ENCODE data around the gene VEZT.
"Not testable (repeated sequence)": the region's sequence is repeated elsewhere in the genome, so short reads cannot be mapped to it uniquely, and the experiment has no call there.

VEZT gene

DNA sequence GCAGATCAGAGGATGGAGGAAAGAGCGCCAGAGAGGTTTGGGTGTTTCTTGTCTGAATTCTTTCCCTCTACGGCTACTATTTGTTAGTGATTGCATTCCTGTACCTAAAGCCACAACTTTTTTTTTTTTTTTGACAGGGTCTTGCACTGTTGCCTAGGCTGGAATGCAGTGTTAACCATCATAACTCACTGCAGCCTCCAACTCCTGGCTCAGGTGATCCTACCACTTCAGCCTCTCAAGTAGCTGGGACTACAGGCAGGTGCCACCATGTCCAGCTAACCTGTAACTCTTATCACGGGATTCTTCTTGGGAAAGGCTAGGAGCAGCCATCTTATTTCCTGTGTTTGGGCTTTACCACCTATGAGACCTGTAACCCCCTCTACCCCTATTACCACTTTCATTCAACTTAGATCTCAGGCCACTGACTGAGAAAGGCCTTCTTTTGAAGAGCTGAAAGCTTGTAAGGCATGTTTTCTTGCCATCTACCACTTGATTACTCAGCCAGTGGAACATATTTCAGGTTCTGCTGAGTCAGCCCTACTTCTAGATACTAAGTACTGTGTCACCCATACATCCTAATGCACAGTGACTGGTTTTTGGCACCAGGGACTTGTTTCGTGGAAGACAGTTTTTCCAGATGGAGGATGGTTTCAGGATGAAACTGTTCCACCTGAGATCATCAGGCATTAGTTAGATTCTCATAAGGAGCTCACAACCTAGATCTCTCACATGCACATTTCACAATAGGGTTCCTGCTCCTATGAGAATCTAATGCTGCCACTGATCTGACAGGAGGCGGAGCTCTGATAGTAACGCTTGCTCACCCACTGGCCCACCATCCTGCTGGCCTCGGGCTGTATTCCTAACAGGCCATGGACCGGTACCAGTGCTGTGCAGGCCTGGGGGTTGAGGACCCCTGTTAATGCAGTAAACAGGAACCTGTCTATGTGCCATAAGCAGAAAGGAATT, 6.9 kb downstream of the VEZT start:
- no peak for DNase-seq

DNA sequence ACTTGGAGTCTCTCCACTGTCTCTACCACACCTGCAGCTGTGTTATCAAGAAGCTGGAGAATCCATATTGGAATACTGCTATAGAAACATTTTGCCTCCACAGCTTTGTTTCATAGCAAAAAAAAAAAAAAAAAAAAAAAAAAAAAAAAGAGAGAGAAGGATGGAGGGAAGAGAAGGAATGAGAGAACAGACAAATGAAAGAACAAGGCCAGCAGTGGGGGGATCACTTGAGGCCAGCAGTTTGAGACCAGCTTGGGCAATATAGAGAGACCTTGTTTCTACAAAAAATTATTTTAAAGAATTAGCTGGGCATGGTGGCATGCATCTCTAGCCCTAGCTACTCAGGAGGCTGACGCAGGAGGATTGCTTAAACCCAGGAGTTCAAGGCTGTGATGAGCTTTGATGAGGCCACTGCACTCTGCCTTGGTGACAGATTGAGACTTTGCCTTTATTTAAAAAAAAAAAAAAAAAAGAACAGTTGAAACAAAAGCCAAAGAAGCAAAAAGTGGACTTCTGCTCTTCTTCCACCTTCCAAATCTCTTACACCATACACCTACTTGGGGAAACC, 8.1 kb downstream of the VEZT start:
- no peak for DNase-seq

DNA sequence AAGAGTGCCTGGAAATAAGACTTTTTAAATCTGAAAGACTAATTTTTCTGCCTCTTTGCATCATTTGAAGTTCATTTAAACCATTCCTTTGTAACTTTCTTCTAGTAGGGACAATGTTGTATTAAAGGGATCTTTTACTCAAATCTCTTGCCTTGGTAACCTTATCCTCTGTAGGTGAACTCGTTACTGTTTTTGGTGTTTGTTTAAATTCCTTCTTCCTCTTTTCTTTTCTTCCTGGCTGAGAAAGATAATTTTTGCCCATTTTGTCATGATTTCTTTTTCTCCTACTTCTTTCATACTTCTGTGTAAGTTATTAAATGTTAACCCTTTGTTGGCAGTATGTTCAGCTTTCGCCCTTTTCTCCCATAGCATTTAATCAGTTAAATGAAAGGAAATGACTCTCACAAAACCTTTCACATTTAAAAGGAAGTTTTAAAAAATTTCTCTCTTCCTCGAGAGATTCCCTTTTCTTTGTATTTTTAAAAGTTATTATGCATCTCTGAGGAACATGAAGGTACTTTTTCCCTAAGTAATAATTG, 10.3 kb downstream of the VEZT start:
- DNase-seq, result no peak

DNA sequence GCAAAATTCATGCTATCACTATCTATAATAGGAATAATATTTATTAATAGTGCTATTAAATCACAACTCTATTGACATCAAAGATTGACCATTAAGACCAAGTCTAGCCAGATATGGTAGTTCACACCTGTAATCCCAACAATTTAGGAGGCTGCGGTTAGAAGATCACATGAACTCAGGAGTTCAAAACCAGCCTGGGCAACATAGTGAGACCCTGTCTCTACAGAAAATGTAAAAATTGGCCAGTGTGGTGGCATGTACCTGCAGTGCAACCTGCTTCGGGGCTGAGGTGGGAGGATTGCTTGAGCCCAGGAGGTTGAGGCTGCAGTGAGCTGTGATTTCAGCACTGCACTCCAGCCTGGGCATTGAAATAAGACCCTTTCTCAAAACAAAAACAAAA, 11.0 kb downstream of the VEZT start:
- DNase-seq, result no peak

DNA sequence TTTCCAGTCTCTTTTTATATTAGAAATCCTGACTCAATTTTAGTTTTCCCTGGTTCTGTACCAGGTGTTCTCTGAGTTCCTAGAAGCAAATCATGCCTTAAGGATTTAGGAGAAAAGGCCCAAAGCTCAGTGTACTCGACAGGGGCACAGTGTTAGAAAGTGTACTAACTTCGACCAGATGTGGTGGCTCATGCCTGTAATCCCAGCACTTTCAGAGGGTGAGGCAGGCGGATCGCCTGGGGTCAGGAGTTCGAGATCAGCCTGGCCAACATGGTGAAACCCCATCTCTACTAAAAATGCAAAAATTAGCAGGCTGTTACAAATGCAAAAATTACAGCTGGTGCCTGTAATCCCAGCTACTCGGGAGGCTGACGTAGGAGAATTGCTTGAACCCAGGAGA, 12.0 kb downstream of the VEZT start:
- no peak for DNase-seq

DNA sequence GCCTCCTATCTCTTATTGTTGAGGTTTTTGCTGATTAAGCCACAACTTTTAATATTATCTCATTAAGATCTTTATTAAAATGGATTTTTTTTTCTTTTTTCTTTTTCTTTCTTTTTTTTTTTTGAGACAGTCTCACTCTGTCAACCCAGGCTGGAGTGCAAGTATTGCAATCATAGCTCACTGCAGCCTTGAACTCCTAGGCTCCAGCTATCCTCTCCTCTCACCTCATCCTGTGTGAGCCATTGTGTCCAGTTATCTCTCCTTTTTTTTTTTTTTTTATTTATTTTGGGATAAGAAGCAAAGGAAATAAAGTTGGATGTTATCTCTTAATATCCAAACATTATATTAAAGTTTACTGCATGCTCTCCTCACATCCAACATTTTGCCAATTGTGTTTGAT, 12.7 kb downstream of the VEZT start:
- DNase-seq, result no peak

DNA sequence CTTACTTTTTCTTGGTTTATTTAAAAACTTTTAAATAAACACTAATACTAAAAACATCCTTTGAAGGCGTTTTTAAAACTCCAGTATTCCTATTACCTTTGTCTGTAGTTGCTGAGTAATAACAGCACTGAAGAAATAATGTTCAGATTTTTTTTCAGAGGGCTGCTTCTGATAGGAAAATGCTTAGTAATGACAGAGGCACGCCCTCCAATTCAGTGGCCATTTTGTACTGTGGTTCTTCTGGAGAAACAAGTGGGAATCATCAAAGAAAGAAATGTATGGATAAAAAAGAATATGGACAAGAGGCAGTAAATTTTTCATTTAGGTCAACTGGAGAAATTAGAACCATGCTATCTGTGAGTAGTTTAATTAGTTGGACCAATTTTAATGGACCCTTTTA, 13.6 kb downstream of the VEZT start:
- DNase-seq, result no peak

DNA sequence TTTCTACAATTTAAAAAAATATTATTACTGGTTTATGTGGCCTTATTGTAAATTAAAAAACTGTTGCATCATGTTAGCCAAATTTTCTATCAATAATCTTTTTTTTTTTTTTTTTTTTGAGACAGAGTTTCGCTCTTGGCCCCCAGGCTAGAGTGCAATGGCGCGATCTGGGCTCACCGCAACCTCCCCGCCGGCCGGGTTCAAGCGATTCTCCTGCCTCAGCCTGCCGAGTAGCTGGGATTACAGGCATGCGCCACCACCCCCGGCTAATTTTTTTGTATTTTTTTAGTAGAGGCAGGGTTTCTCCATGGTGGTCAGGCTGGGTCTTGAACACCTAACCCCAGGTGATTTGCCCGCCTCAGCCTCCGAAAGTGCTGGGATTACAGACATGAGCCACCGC, 16.6 kb downstream of the VEZT start:
- not testable (repeated sequence) for DNase-seq

DNA sequence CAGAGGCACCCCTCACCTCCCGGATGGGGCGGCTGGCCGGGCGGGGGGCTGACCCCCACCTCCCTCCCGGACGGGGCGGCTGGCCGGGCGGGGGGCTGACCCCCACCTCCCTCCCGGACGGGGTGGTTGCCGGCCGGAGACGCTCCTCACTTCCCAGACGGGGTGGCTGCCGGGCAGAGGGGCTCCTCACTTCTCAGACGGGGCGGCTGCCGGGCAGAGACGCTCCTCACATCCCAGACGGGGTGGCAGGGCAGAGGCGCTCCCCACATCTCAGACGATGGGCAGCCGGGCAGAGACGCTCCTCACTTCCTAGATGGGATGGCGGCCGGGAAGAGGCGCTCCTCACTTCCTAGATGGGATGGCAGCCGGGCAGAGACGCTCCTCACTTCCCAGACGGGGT, 18.0 kb downstream of the VEZT start:
- not testable (repeated sequence) for DNase-seq

DNA sequence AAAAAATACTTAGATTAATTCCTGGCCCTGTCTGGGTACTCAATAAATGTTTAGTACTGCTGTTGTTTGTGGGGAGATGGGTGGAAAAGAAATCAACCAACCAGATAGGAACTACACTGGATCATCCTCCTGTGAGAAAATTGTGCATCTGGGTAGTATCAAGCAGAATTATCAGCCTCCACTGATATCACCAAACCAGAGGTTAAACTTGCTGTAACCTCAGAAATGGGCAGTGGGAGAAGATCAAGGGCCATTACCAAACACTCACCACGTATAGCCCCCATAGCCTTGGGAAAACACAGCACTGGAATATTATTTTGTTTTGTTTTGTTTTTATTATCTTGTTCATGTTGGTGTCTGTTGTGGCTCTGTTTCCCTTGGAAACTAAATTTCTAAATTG, 19.7 kb downstream of the VEZT start:
- no peak for DNase-seq

DNA sequence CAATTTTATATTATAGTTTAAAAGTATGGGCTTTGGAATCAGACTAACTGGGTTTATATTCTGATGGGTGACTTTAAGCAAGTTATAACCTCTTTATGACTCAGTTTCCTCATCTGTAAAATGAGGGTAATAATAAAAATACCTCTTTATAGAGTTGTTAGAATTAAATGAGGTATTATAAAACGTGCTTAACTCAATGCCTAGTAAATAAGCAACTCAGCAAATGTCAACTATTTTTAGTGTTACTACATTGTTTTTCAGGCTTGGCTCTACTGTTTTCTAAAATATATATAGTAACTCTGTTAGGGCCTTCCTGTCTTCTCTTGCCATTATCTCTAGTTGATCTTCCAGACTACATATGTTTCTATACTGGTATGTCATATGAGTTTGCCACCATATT, 20.5 kb downstream of the VEZT start:
- no peak for DNase-seq

DNA sequence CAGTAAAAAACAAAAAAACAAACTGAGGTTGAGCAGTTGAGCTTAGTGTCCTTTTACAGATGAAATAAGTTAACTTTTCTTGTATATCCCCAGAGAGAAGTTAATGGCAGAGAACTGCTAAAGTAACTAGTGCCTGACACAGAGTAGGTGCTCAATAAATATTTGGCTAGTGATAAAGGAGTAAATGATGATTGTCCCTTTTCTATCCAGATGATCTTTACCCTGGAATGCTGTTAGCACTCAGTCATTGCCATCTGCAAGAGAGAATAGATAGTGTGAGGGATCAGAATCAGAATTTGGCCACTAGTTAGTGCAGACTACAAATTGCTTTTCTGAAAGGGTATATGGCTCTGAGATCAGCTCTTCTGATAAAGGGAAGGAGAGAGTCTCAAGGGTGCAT, 21.6 kb downstream of the VEZT start:
- no peak for DNase-seq

DNA sequence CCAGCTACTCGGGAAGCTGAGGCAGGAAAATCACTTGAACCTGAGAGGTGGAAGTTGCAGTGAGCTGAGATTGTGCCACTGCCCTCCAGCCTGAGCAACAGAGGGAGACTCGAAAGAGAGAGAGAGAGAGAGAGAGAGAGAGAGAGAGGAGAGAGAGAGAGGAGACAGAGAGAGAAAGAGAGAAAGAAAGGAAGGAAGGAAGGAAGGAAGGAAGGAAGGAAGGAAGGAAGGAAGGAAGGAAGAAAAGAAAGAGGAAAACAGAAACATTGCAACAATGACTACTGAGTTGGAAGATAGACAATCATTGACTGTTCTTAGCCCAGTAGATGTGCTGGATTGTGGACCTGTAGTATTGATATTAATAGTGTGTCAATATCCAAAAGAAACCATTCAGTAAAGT, 22.2 kb downstream of the VEZT start:
- DNase-seq, result not testable (repeated sequence)

DNA sequence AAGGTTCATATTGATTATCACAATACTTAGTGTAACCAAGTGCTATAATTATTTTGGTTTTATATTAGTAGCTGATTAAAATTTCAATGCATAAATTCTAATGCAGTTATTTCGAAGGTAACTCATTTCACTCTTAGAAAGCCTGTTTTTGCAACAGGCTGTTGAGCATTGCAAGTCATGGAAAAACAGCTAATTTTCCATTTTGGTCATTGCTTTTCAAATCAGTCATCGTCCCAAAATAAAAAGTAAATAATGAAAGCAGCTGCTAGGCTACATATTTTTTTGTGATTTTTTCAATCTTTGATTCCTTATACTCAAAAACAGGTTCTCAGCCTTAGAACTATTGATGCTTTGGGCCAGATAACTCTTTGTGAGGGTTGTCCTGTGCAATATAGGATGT, 22.9 kb downstream of the VEZT start:
- no peak for DNase-seq

DNA sequence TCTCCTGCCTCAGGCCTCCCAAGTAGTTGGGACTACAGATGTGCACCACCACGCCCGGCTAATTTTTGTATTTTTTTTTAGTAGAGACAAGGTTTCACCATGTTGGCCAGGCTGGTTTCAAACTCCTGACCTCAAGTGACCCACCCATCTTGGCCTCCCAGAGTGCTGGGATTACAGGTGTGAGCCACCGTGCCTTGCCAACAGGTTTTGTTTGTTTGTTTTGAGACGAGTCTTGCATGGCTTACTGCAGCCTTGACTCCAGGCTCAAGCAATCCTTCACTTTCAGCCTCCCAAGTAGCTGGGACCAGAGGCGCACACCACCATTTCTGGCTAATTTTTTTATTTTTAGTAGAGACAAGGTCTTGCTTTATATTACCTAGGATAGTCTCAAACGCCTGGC, 23.5 kb downstream of the VEZT start:
- not testable (repeated sequence) for DNase-seq

DNA sequence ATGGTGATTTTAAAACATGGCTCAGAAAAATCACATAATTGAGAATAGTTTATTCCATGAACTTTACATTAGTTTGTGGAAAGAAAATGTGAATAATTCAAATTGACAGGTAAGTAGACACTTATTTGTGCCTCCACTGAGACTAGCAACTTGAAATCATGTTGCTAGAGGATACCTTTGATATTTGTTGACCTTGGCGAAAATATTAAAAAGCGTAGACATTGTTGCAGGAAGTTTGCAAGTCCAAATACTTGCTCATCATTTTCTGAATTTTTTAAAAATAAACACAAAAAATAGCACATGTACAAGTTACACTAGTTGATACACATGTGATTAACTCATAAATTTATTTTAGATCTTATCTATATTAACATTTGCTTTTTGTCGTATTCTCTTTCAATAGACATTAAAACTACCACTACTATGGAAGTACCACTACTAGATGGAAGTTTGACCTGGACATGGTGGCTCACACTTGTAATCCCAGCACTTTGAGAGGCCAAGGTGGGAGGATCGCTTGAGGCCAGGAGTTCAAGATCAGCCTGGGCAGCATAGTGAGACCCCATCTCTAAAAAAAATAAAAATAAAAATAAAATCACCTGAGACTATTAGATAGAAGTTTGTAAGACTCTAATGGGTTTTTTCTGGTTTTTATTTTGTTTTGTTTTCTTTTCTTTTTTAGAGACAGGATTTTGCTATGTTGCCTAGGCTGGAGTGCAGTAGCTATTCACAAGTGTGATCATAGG, 24.3 kb downstream of the VEZT start:
- no peak for DNase-seq

DNA sequence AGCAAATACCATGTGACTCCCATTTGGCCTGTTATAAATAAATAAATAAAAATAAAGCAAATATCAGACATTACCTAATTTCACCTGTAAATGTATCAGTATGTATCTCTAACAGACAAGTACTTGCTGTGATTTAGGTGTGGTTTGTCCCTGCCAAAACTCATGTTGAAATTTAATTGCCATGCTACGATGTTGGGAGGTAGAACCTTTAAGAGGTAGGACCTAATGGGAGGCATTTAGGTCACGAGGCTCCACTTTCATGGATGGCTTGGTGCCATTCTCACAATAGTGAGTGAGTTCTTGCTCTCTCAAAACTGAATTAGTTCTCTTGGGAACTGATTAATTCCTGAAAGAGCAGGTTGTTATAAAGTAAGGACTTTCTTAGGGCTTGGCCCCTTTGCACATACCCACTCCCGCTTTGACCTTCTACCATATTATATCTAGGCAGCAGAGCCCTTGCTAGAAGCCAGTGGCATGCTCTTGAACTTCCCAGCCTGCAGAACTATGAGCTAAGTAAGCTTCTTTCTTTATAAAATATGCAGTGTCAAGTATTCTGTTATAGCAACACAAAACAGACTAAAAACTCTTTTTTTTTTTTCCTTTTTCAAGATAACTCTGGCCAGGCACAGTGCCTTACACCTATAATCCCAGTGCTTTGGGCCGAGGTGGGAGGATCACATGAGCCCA, 26.0 kb downstream of the VEZT start:
- no peak for DNase-seq

DNA sequence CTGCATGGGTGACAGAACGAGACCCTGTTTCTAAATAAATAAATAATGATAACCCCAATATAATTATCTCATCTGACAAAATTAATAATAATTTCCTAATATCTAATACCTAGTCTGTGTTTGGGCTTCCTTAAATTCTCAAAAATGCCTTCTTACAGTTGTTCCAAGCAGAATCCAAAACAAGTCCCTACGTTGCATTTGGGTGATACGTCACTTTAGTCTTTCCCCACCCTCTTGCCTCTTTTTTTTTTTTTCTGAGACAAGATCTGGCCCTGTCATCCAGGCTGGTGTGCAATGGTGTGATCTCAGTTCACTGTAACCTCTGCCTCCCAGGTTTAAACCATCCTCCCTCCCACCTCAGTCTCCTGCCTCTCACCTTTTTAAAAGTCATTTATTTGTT, 26.7 kb downstream of the VEZT start:
- DNase-seq, result no peak

DNA sequence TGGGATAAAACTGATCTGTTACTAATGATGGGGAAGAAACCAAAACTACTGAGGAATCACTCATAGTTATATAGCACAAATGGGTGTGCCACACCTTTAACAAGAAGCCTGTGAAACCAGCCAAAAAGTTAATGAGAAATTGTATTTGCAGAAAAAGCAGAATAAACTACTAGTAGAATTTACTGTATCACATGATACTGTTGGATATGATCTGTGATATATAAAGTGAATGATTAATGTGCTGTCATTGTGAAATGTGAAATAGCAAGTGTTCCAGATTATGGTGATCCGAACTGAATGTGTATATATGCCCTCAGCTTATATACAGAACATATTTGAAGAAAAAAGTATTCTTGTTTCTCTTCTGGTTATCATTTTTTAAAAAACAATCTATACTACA, 30.5 kb downstream of the VEZT start:
- no peak for DNase-seq

DNA sequence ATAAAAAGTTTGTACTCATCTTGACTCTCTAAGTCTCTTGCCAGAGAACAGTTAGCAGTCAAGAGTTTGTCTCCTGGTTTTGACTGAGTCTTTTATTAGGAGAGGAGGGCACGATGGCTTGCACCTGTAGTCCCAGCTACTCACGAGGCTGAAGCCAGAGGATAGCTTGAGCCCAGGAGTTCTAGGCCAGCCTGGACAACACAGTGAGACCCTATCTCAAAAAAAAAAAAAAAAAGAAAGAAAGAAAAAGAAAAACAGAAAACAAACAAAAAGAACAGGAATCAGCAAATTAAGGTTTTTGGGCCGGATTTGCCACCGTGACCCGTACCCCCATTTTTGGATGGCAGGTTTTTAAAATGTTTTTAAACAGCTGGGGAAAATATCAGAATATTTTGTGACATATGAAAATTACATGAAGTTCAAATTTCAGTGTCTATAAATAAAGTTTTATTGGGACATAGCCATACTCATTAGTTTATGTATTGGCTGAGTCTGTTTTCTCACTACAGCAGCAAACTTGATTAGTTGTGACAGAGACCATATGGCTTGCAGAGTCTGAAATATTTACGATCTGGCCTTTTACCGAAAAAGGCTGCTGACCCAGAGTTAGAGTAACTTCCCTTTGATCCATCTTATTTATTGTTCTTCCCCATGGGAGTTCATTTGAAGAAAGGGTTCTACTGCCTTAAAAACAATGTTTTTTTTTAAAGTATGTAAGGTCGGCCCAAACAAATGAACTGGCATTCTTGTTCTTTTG, 31.2 kb downstream of the VEZT start:
- no peak for DNase-seq

DNA sequence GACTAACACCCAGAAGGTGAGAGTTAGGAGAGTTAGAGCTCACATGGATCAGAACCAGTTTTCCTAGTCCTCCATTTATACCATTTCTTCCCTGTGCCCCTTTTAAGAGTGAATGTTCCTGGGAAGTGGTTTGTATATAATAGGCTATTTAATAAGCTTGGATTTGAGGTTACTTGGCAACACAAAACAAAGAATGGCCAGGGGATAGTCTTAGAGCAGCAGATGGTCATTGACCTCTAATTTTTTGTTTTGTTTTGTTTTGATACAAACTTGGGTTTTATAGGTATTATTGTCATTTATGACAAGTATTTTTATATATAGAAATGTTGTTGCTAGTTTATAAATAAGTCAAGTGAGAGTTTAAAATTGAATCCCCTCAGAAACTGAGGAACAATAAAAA, 35.8 kb downstream of the VEZT start:
- no peak for DNase-seq

DNA sequence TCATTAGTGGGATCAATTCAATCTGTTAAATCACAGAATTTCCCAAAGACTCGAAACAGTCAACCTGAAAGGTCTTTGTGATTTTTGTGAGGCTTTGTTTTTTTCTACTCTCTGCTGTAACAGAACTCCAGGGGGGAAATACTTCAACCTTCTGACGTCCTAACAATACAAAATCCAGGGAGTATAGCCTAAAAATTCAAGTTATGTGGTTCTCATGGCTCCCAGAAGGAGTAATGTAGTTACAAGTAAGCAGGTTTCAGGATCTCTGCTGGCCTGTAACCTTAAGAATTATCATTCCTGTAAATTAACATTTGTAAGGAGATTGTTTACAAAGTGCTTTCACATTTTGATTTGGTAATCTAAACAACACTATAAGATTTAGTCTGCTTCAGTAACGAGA, 39.9 kb downstream of the VEZT start:
- DNase-seq, result no peak
